ENCODE data around the gene KCNH2. TPM values are rescaled to one million over a fixed set of nuclear protein-coding genes. Genes with fewer than 3 reads are reported as not detected.

The KCNH2 gene
- total and polyA plus RNA-seq, 2 experiments from 2014 or later = 8.4 to 9.1 TPM

DNA sequence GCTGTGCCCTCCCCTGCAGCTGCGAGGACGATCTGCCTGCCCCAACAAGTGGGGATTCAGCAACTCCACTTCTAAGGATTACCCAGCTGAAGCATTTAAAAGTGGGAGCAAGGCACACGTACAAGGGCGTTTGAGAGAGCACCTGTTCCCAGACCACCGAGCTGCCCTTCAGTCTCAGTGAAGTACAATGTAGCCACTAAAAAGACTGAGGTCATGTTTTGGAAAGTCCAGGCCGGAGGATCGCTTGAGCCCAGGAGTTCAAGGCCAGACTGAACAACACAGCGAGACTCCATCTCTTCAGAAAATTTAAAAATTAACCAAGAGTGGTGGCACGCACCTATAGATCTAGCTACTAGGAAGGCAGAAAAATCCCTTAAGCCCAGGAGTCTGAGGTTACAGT, 27.4 kb upstream of the KCNH2 start:
- H3K27ac ChIP-seq = no peak overlapping the region
- H2AFZ ChIP-seq = no peak overlapping the region
- H4K20me1 ChIP-seq (ENCODE audit: insufficient read depth, poor library complexity, severe bottlenecking) = no peaks in the 10 kb centered on the region
- H3K9me2 ChIP-seq (replicated peaks; ENCODE audit: insufficient read depth) = no peaks in the 10 kb centered on the region
- H3K4me2 ChIP-seq = no peak overlapping the region
- H3K9me3 ChIP-seq (ENCODE audit: low read depth) = no peaks in the 10 kb centered on the region
- DNase-seq (ENCODE audit: low spot score) = no peak
- H3K79me2 ChIP-seq = no peaks in the 10 kb centered on the region
- no peaks in the 10 kb centered on the region for H3K27me3 ChIP-seq
- no peaks in the 10 kb centered on the region for H3K36me3 ChIP-seq (replicated peaks; ENCODE audit: insufficient read depth, low read depth)
- WGBS (ENCODE audit: low lambda C conversion rate, missing lambda C conversion rate) = 80% methylated on average over 9 of the region's 9 CpGs
- TF ChIP-seq, protein P1, sequence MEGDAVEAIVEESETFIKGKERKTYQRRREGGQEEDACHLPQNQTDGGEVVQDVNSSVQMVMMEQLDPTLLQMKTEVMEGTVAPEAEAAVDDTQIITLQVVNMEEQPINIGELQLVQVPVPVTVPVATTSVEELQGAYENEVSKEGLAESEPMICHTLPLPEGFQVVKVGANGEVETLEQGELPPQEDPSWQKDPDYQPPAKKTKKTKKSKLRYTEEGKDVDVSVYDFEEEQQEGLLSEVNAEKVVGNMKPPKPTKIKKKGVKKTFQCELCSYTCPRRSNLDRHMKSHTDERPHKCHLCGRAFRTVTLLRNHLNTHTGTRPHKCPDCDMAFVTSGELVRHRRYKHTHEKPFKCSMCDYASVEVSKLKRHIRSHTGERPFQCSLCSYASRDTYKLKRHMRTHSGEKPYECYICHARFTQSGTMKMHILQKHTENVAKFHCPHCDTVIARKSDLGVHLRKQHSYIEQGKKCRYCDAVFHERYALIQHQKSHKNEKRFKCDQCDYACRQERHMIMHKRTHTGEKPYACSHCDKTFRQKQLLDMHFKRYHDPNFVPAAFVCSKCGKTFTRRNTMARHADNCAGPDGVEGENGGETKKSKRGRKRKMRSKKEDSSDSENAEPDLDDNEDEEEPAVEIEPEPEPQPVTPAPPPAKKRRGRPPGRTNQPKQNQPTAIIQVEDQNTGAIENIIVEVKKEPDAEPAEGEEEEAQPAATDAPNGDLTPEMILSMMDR (IDR thresholded peaks at IDR 0.05; ENCODE audit: poor library complexity) = no peak
- no peak for TF ChIP-seq EZH2 (IDR thresholded peaks at IDR 0.05; ENCODE audit: borderline replicate concordance)
- TF ChIP-seq EZH2phosphoT487 (IDR thresholded peaks at IDR 0.05; ENCODE audit: low read depth, severe bottlenecking, unreplicated experiment) = no peak
- H3K4me3 ChIP-seq = no peak overlapping the region
- H3K4me1 ChIP-seq (ENCODE audit: insufficient read depth) = peaks cover 13% of the 10 kb centered on the region

DNA sequence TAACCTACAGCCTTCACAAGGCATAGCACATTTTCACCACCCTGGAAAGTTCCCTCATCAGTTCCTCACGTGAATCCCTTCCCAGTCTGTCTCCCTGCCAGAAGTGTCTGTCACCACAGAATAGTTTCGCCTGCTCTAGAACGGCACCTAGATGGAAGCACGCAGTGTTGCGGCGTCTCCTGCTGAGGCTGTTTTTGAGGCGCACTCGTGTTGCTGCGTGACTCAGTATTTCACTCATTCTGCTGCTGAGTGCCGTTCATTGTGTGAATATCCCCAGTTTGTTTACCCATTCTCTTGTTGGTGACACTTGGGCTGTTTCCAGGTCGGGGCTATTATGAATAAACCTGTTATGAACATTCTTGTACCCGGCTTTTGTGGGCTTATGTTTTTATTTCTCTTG, 25.5 kb upstream of the KCNH2 start:
- H4K20me1 ChIP-seq (ENCODE audit: insufficient read depth, poor library complexity, severe bottlenecking) = no peaks in the 10 kb centered on the region
- TF ChIP-seq EZH2 (IDR thresholded peaks at IDR 0.05; ENCODE audit: borderline replicate concordance) (no peak), EZH2phosphoT487 (IDR thresholded peaks at IDR 0.05; ENCODE audit: low read depth, severe bottlenecking, unreplicated experiment) (no peak)
- TF ChIP-seq, protein P1 (IDR thresholded peaks at IDR 0.05; ENCODE audit: poor library complexity) = no peak
- no peak overlapping the region for H3K4me2 ChIP-seq
- DNase-seq (ENCODE audit: low spot score) = no peak
- 73% methylated on average over 12 of the region's 12 CpGs for WGBS (ENCODE audit: low lambda C conversion rate, missing lambda C conversion rate)
- H3K9me2 ChIP-seq (replicated peaks; ENCODE audit: insufficient read depth) = no peaks in the 10 kb centered on the region
- H3K4me3 ChIP-seq = no peak overlapping the region
- H2AFZ ChIP-seq = no peak overlapping the region
- no peaks in the 10 kb centered on the region for H3K79me2 ChIP-seq
- peaks cover 5% of the 10 kb centered on the region for H3K4me1 ChIP-seq (ENCODE audit: insufficient read depth)
- no peaks in the 10 kb centered on the region for H3K27me3 ChIP-seq
- H3K36me3 ChIP-seq (replicated peaks; ENCODE audit: insufficient read depth, low read depth) = no peaks in the 10 kb centered on the region
- H3K9me3 ChIP-seq (ENCODE audit: low read depth) = no peaks in the 10 kb centered on the region
- H3K27ac ChIP-seq = no peak overlapping the region

DNA sequence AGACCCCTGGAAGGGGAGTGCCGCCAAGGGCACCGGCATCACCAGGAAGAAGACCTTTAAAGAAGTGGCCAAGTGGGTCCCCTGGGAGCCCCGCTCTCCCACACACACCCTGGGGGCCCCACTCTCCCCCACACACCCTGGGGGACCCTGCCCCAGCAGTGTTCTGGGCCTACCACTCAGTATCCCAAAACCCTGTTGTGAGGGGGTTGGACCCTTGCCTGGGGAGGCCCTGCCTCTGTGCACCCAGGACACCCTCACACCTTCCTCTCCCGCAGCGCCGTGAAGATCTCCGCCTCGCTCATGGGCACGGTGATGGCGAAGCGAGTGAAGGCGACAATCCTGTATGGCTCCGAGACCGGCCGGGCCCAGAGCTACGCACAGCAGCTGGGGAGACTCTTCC, 23.4 kb upstream of the KCNH2 start:
- DNase-seq (ENCODE audit: low spot score) = no peak
- H3K36me3 ChIP-seq (replicated peaks; ENCODE audit: insufficient read depth, low read depth) = no peaks in the 10 kb centered on the region
- no peaks in the 10 kb centered on the region for H3K9me3 ChIP-seq (ENCODE audit: low read depth)
- H3K4me1 ChIP-seq (ENCODE audit: insufficient read depth) = peaks cover 4% of the 10 kb centered on the region
- TF ChIP-seq EZH2 (IDR thresholded peaks at IDR 0.05; ENCODE audit: borderline replicate concordance) (no peak), EZH2phosphoT487 (IDR thresholded peaks at IDR 0.05; ENCODE audit: low read depth, severe bottlenecking, unreplicated experiment) (no peak)
- TF ChIP-seq, protein P1 (IDR thresholded peaks at IDR 0.05; ENCODE audit: poor library complexity) = no peak
- H3K27me3 ChIP-seq = no peaks in the 10 kb centered on the region
- H2AFZ ChIP-seq = no peak overlapping the region
- H3K27ac ChIP-seq = no peak overlapping the region
- H3K4me2 ChIP-seq = no peak overlapping the region
- WGBS (ENCODE audit: low lambda C conversion rate, missing lambda C conversion rate) = 98% methylated on average over 16 of the region's 16 CpGs
- no peaks in the 10 kb centered on the region for H3K79me2 ChIP-seq
- H4K20me1 ChIP-seq (ENCODE audit: insufficient read depth, poor library complexity, severe bottlenecking) = no peaks in the 10 kb centered on the region
- H3K9me2 ChIP-seq (replicated peaks; ENCODE audit: insufficient read depth) = no peaks in the 10 kb centered on the region
- no peak overlapping the region for H3K4me3 ChIP-seq

Measured in hepatocyte (in vitro differentiated cells).